WERI-Rb-1 (cell line): ENCODE measurements around the gene SORCS2.

Experiments
- DNase-seq: peaks from one replicate; pipeline ENCODE4 v3.0.0-alpha.2; 2020
- H3K27ac ChIP-seq: fragments of 250-450 bp; sonication (Bioruptor Pico); 2 replicates; pipeline ENCODE4 v1.5.1; 2020; ENCODE audit warnings: mild to moderate bottlenecking, moderate library complexity
- H3K27me3 ChIP-seq: fragments of 250-450 bp; sonication (Bioruptor Pico); 2 replicates; pipeline ENCODE4 v1.5.1; 2021; ENCODE audit warnings: mild to moderate bottlenecking, low read depth, moderate library complexity; ENCODE audit not compliant: insufficient read depth, severe bottlenecking
- H3K36me3 ChIP-seq: fragments of 250-450 bp; sonication (Bioruptor Pico); 2 replicates; pipeline ENCODE4 v1.5.1; 2020; ENCODE audit warnings: mild to moderate bottlenecking, moderate library complexity
- H3K4me3 ChIP-seq: 2 replicates; pipeline ENCODE4 v1.5.1; 2011; ENCODE audit warnings: low read depth, mild to moderate bottlenecking, control low read depth, low read length
- H3K9me3 ChIP-seq: fragments of 250-450 bp; sonication (Bioruptor Pico); 2 replicates; pipeline ENCODE4 v1.5.1; 2021; ENCODE audit warnings: mild to moderate bottlenecking, moderate library complexity; ENCODE audit not compliant: severe bottlenecking
- TF ChIP-seq, protein P1 (sequence below): IDR thresholded peaks from 2 replicates; pipeline ENCODE4 v1.5.1; 2011; ENCODE audit warnings: low read depth, mild to moderate bottlenecking, control low read depth, inconsistent platforms, low read length

The SORCS2 gene

DNA sequence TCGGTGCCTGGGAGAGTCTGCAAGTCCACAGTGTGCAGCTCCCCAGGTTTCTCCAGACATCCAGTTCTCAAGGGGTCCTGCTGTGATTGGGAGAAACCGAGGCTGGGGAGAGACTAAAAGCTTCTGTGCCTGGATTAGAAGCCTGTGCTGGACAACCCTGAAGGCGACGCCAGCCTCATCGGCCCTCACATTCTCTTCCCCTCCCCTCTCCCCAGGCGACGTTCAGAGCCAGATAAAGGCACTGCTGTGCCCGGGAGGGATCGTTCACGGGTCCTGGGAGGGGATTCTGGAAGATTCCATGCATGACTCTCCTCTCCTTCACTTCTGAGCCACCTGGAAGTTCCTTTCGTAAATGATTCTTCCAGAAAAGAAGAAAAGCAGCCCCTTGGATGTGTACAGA is 114.6 kb downstream of the SORCS2 start:
- Histone ChIP-seq H3K9me3 (no peaks in the 10 kb centered on the region), H3K36me3 (peaks cover 22% of the 10 kb centered on the region), H3K27me3 (no peaks in the 10 kb centered on the region), H3K27ac (peak overlapping the region; percentile 27; the same call in 1 of the 2 replicates), H3K4me3 (no peak overlapping the region)
- no peak for DNase-seq
- TF ChIP-seq, protein P1, sequence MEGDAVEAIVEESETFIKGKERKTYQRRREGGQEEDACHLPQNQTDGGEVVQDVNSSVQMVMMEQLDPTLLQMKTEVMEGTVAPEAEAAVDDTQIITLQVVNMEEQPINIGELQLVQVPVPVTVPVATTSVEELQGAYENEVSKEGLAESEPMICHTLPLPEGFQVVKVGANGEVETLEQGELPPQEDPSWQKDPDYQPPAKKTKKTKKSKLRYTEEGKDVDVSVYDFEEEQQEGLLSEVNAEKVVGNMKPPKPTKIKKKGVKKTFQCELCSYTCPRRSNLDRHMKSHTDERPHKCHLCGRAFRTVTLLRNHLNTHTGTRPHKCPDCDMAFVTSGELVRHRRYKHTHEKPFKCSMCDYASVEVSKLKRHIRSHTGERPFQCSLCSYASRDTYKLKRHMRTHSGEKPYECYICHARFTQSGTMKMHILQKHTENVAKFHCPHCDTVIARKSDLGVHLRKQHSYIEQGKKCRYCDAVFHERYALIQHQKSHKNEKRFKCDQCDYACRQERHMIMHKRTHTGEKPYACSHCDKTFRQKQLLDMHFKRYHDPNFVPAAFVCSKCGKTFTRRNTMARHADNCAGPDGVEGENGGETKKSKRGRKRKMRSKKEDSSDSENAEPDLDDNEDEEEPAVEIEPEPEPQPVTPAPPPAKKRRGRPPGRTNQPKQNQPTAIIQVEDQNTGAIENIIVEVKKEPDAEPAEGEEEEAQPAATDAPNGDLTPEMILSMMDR = no peak

DNA sequence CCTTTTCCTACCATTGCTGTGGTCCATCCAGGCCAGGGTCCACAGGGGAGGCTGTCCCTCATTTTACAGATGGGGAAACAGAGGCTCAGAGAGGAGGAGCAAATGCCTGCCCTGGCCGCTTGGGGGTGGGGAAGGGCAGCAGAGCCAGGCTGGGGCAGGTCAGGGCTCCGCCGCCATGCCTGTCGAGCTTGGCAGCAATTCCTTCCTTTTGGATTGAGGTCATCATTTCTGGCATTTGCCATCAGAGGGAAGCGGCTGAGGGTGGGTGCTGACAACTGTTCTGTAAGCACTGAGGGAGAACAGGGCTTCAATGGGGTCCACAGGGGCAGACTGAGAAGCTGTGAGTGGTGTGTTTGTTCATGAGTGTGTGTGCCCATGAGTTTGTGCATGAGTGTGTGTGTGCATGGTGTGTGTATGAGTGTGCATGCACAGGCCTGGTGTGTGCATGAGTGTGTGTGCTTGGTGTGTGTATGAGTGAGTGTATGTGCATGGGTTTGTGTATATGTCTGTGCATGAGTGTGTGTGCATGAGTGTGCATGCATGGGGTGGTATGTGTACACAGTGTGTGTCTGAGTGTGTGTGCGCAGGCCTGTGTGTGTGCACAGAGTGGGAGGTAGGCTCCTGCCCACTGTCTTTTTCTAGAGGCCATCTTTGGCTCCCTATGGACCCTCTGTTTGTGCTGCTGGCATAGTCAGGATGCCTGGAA is 115.2 kb downstream of the SORCS2 start:
- no peak overlapping the region; the same call in none of the 2 replicates for H3K27ac ChIP-seq
- H3K4me3 ChIP-seq = no peak overlapping the region
- no peaks in the 10 kb centered on the region for H3K9me3 ChIP-seq
- peaks cover 16% of the 10 kb centered on the region for H3K36me3 ChIP-seq
- no peak for DNase-seq
- H3K27me3 ChIP-seq = no peaks in the 10 kb centered on the region
- TF ChIP-seq, protein P1 = no peak

DNA sequence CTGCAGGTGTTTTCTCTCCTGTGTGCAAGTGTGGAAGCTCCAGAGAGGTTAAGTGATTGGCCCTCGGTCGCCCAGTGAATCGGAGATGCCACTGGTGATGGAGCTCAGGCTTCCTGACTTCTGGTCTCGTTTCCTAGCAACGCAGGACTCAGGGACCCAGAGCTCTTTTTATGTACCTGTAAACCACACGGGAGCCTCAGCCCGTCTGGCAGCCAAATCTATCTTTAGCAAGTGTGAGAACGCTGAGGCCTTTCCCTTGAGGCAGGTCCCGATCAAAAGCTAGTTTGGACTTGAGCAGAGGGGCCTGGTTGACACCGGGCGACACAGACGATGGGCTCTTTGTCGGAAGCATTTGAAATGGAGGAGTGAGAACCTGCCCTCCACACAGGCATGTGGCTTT is 116.8 kb downstream of the SORCS2 start:
- Histone ChIP-seq H3K27me3 (no peaks in the 10 kb centered on the region), H3K36me3 (peaks cover 3% of the 10 kb centered on the region)
- DNase-seq = no peak

DNA sequence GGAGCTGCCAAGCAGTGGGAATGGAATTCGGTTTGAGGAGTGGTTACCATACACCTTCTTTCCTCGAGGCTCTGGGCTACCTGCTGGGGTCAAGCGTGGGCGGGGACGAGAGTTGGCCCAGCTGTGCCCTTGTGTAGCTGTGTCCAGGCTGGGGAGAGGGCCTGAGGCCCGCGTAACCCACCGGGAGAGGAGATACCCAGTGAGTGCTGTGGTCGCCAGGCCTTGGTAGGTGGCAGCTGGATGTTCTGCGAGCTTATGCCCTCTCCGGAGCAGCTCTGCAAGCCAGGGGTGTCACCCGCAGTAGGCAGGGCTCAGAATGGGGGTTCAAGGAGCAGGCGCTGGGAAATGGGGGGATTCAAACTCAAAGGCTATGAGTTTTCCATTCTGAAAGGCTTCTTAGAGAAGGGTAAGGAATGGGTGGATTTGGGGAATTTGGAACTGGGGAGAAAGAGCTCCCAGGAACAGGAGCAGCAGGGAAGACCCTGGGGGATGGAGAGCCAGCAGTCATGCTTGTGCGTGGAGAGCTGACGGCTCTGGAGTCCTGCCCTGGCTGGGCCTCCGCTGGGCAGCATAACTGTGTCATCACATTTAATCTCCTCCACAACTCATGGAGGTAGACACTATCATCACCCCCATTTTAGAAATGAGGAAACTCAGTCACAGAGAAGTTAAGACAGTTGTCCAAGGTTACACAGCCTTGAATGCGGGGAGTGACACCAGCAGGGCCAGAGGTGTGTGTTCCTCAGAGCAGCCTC is 117.5 kb downstream of the SORCS2 start:
- DNase-seq = no peak
- H3K27me3 ChIP-seq = no peaks in the 10 kb centered on the region

More for the DNA sequence above, 116.8 kb downstream of the SORCS2 start:
- Histone ChIP-seq H3K27ac (no peak overlapping the region), H3K9me3 (no peaks in the 10 kb centered on the region), H3K4me3 (no peak overlapping the region)
- TF ChIP-seq, protein P1 = no peak

DNA sequence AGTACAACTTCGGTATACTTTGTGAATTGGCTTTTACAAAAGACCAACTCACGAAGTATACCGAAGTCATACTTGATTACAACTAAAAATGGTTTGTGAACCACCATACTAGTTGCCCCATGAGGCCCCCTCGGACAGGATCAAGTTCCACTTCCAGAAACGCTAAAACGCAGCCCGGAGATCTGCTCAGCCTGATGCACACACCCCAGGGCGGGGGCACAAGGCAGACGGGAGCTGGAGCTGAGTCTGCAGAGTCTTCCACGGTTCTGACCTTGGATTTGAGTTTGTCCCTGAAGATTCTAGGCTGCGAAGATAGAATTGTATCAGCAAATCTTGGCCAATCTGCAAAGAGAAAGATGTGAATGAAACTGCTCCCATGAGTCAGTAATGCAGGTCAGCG is 118.1 kb downstream of the SORCS2 start:
- Histone ChIP-seq H3K4me3 (no peak overlapping the region), H3K9me3 (no peaks in the 10 kb centered on the region), H3K27me3 (no peaks in the 10 kb centered on the region), H3K27ac (no peak overlapping the region), H3K36me3 (no peaks in the 10 kb centered on the region; the same call in none of the 2 replicates)
- no peak for DNase-seq
- TF ChIP-seq, protein P1 = no peak

More for the DNA sequence above, 117.5 kb downstream of the SORCS2 start:
- Histone ChIP-seq H3K9me3 (no peaks in the 10 kb centered on the region), H3K27ac (no peak overlapping the region), H3K4me3 (no peak overlapping the region), H3K36me3 (no peaks in the 10 kb centered on the region; the same call in none of the 2 replicates)
- TF ChIP-seq, protein P1 = no peak
